Right ventricle myocardium superior (tissue), 1 donor: ENCODE data around the gene MSANTD1. TPM values are rescaled to one million over a fixed set of nuclear protein-coding genes. Genes with fewer than 3 reads are reported as not detected.

ENCODE experiments used
- ATAC-seq: fragments of 200-7000 bp; cut with Tn5 transposase; one replicate; pipeline ENCODE4 v1.9.1; 2020; ENCODE audit warnings: mild to moderate bottlenecking; ENCODE audit not compliant: poor library complexity
- DNase-seq: peaks from one replicate; pipeline ENCODE4 v3.0.0-alpha.2; 2020
- intact Hi-C: fragments of 100-400 bp; cut with DNase I; formaldehyde crosslinking; loops from one replicate; pipeline ENCODE4 v1.11.2; 2022
- total RNA-seq: library from RNA; stranded (reverse); fragmentation: NEBNext Ultra II Directional; extraction: Animal tissue kit (Norgen Biotek cat#: 25700); gene quantifications from one replicate; pipeline ENCODE4 v1.2.1, GENCODE V29; 2021
- donor health status: DM: no; HTN: yes; CAD: no; lungs with severe emphysema.

MSANTD1 gene
- total RNA-seq, 1 donor from 2014 or later = 0.54 TPM

GRCh38 chr4:3228881-3229280 lies 20.1 kb upstream of the MSANTD1 start:
- intact Hi-C loops = no loop called here
- ATAC-seq = no peak
- DNase-seq = peak; percentile 9

DNA sequence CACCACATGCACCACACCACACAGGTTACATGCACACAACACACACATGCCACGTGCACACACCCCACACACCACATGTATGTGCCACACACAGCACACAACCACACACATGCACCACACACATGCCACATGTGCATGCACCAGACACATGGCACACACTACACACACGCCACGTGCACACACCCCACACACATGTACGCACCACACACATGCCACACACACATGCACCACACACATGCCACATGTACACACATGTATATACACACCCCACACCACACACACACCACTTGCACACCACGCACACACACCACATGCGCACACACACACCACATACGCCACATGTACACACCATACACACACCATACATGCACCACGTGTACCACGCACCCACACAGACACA lies 19.6 kb upstream of the MSANTD1 start:
- ATAC-seq (no peak), DNase-seq (peak; percentile 24)
- intact Hi-C loops = no loop called here

DNA sequence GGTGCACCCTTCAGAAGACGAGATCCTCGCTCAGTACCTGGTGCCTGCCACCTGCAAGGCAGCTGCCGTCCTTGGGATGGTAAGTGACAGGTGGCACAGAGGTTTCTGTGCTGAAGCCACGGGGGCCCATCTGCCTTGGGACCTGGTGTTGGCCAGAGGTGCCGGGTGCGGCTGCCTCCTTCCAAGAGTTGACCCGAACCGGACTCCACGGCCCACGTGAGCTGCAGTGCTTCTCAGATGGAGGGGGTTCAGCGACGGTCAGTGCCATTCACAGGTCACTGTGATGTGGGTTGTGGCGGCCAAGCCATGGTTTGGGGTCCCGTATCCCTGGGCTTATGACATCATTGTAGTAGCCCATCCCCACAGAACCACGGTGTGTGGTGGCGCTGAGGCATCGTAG lies 19.0 kb upstream of the MSANTD1 start:
- DNase-seq = peak; percentile 29
- intact Hi-C loops = no loop called here
- no peak for ATAC-seq

DNA sequence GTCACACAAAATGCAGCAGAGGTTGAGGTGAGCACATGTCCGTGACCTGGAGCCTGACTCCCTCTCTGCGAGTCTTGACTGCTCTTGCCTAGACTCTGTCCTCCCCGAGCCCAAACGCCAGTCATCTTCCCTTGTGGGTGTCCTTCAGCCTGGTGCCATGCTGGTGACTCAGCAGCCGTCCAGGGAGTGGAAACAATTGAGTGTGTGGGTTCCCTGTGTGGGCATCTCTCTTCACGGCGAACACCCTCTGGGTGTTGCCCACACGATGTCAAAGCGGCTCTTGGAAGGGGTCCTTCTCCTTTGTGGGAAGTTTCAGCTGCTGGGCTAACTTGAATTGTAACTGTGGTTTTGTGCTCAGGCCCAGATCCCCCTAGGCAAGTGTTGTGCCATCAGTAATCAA lies 17.5 kb upstream of the MSANTD1 start:
- DNase-seq (peak; percentile 21), ATAC-seq (no peak)
- intact Hi-C loops = no loop called here

DNA sequence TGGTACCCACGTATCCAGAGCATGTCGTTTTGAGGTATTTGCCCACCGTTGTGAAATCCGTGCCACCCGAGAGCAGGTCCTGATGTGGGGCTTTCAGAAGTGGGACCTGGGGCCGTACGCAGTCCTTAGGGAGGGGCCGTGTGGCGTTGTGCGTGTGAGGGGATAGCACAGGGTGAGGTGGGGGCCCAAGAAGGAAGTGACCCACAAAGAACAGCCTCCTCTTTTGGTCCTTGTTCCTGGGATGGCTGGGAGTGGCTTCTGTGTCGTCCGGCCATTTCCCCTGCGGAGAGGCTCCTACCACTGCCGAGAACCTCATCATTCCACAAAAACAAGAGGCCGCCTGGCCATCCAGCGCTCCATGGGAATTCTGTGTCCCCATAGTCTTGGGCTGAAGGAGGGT lies 17.0 kb upstream of the MSANTD1 start:
- ATAC-seq (no peak), DNase-seq (peak; percentile 36)
- intact Hi-C loops = no loop called here

GRCh38 chr4:3232871-3233271 lies 16.1 kb upstream of the MSANTD1 start:
- peak; percentile 29 for DNase-seq
- intact Hi-C loops = no loop called here
- no peak for ATAC-seq

- no peak for DNase-seq
- no peak for ATAC-seq
- intact Hi-C loops = no loop called here
Measured at GRCh38 chr4:3233391-3234071, 15.4 kb upstream of the MSANTD1 start.

- no peak for DNase-seq
- intact Hi-C loops = no loop called here
- ATAC-seq = no peak
Measured at GRCh38 chr4:3234171-3235029, 14.6 kb upstream of the MSANTD1 start.

DNA sequence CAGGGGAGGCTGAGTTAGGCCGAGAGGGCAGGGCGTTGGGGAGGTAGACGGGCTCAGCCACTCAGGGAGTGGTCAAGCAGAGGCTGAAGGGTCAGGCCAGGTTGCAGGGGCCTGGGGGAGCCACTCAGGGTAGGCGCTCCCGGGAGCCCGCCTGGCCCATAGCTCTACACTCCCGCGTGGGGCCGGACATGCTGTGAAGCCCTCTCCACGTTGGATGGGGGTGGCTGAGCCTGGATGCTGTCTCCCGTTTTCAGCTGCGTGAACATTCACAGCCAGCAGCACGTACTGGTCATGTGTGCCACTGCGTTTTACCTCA lies 14.0 kb upstream of the MSANTD1 start:
- DNase-seq (peak; percentile 27), ATAC-seq (no peak)
- intact Hi-C loops = no loop called here

GRCh38 chr4:3235581-3235980 lies 13.4 kb upstream of the MSANTD1 start:
- intact Hi-C loops = no loop called here
- ATAC-seq (no peak), DNase-seq (peak; percentile 23)

DNA sequence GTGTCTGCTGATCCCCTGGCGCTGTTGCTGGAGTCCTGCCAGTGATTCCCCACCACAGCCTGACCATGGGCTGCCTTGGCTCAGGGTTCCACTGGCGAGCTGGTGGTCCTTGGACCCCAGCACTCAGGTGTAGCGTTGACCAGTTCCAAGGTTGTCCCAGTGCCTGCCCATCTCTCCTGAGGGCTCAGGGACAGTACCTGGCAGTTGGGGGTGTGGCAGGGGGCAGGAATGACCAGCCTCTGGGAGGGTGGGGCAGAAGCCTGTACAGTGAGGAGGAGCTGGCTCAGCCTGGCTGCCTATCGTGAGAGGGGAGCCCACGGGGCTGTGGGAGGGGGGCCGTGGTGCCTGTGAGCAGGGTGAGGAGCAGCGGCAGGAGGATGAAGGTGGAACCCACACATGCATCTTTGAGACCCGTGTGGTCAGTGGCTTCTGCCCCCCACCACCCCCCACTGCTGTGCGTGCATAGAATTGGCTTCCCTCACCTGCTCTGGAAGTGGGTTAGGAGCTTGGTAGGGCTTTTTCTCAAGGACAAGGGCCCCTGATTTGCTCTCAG lies 12.6 kb upstream of the MSANTD1 start:
- no peak for ATAC-seq
- intact Hi-C loops = no loop called here
- peak; percentile 24 for DNase-seq

- no peak for DNase-seq
- intact Hi-C loops = no loop called here
- no peak for ATAC-seq
Measured at GRCh38 chr4:3237266-3237665, 11.7 kb upstream of the MSANTD1 start.

DNA sequence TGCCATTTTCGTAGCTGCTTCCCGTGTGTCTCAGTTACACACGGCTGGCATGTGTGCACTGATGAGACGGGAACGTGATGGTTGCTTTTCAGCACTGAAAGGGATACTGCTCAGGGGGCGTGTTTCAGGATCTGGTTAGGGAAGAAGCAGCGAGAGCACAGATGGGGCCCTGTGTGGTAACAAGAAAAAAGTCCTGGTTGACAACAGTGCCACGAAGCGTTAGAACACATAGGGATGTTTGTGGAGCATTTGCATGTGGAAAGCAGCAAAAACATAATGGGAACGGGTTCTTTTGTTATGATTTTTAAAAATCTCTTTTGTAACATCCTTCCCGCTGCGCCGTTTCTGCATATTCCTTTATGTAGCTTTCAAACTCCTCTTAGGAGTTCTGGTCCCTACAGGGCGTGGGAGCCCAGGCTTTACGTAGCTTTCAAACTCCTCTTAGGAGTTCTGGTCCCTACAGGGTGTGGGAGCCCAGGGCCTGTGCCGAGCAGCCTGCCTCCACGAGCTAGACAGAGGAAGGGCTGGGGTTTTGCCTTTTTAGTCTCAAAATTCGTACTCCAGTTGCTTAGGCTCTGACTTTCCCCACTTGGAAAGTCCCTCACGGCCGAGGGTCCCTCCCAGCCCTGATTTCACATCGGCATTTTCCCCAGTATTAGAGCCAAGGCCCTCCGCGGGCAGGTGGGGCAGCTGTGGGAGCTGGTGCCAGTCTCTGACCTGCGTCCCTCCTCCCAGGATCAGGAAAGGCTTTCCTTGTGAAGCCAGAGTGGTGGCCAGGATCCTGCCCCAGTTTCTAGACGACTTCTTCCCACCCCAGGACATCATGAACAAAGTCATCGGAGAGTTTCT lies 11.0 kb upstream of the MSANTD1 start:
- no peak for DNase-seq
- intact Hi-C loops = no loop called here
- no peak for ATAC-seq

GRCh38 chr4:3238721-3239120 lies 10.2 kb upstream of the MSANTD1 start:
- DNase-seq (no peak), ATAC-seq (no peak)
- intact Hi-C loops = no loop called here

GRCh38 chr4:3239303-3239702 lies 9.7 kb upstream of the MSANTD1 start:
- DNase-seq (no peak), ATAC-seq (no peak)
- intact Hi-C loops = no loop called here

DNA sequence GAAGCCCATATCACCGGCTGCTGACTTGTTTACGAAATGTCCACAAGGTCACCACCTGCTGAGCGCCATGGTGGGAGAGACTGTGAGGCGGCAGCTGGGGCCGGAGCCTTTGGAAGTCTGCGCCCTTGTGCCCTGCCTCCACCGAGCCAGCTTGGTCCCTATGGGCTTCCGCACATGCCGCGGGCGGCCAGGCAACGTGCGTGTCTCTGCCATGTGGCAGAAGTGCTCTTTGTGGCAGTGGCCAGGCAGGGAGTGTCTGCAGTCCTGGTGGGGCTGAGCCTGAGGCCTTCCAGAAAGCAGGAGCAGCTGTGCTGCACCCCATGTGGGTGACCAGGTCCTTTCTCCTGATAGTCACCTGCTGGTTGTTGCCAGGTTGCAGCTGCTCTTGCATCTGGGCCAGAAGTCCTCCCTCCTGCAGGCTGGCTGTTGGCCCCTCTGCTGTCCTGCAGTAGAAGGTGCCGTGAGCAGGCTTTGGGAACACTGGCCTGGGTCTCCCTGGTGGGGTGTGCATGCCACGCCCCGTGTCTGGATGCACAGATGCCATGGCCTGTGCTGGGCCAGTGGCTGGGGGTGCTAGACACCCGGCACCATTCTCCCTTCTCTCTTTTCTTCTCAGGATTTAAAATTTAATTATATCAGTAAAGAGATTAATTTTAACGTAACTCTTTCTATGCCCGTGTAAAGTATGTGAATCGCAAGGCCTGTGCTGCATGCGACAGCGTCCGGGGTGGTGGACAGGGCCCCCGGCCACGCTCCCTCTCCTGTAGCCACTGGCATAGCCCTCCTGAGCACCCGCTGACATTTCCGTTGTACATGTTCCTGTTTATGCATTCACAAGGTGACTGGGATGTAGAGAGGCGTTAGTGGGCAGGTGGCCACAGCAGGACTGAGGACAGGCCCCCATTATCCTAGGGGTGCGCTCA lies 8.7 kb upstream of the MSANTD1 start:
- DNase-seq (no peak), ATAC-seq (no peak)
- intact Hi-C loops = no loop called here

DNA sequence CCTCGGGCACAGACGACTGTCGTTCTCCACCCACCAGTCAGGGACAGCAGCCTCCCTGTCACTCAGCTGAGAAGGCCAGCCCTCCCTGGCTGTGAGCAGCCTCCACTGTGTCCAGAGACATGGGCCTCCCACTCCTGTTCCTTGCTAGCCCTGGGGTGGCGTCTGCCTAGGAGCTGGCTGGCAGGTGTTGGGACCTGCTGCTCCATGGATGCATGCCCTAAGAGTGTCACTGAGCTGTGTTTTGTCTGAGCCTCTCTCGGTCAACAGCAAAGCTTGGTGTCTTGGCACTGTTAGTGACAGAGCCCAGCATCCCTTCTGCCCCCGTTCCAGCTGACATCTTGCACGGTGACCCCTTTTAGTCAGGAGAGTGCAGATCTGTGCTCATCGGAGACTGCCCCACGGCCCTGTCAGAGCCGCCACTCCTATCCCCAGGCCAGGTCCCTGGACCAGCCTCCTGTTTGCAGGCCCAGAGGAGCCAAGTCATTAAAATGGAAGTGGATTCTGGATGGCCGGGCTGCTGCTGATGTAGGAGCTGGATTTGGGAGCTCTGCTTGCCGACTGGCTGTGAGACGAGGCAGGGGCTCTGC lies 7.9 kb upstream of the MSANTD1 start:
- intact Hi-C loops = no loop called here
- ATAC-seq (no peak), DNase-seq (no peak)
